Calu3 (cell line): ENCODE results near the gene GRIK3. TPM values are rescaled to one million over a fixed set of nuclear protein-coding genes. Genes with fewer than 3 reads are reported as not detected.

Experiments used
- BruUV-seq: library from RNA; stranded (reverse); fragments of 400-500 nt; replicated peaks from 2 replicates; lab custom pipeline; 2021; lab: Mats Ljungman, UMichigan
- CTCF ChIA-PET: fragments of 300-600 bp; sonication (Branson Sonifier 250); formaldehyde crosslinking; loops from one replicate; lab custom pipeline; 2022; ENCODE audit warnings: antibody characterized with exemption; lab: Charles Lee
- DNase-seq: peaks from one replicate; pipeline ENCODE4 v3.0.0; 2022
- H3K27ac Mint-ChIP-seq: one replicate; pipeline ENCODE4 v1.8.0; 2022; ENCODE audit warnings: mixed read lengths; ENCODE audit not compliant: unreplicated experiment
- H3K27me3 Mint-ChIP-seq: one replicate; pipeline ENCODE4 v1.8.0; 2022; ENCODE audit warnings: mixed read lengths; ENCODE audit not compliant: unreplicated experiment
- H3K36me3 Mint-ChIP-seq: one replicate; pipeline ENCODE4 v1.8.0; 2022; ENCODE audit warnings: mild to moderate bottlenecking, moderate library complexity, mixed read lengths; ENCODE audit not compliant: insufficient read depth, unreplicated experiment
- H3K4me1 Mint-ChIP-seq: one replicate; pipeline ENCODE4 v1.8.0; 2022; ENCODE audit warnings: mild to moderate bottlenecking, low read depth, mixed read lengths; ENCODE audit not compliant: unreplicated experiment
- H3K4me3 Mint-ChIP-seq: one replicate; pipeline ENCODE4 v1.8.0; 2022; ENCODE audit warnings: mild to moderate bottlenecking, low read depth, moderate library complexity, mixed read lengths; ENCODE audit not compliant: unreplicated experiment
- H3K9me3 Mint-ChIP-seq: one replicate; pipeline ENCODE4 v1.8.0; 2022; ENCODE audit warnings: low read depth, mixed read lengths; ENCODE audit not compliant: unreplicated experiment
- intact Hi-C: fragments of 100-400 bp; cut with micrococcal nuclease; formaldehyde crosslinking; loops from one replicate; pipeline ENCODE4 v1.10.0; 2022; ENCODE audit not compliant: unreplicated experiment
- total RNA-seq: library from RNA; stranded (reverse); gene quantifications from 2 replicates; pipeline ENCODE4 v1.2.3, GENCODE V29; 2022
- TF ChIP-seq, protein P1 (sequence below): fragments of 200-600 bp; IDR thresholded peaks from one replicate; pipeline ENCODE4 v1.8.0; 2022; ENCODE audit warnings: antibody characterized with exemption; ENCODE audit not compliant: unreplicated experiment

Gene GRIK3
- total RNA-seq, 1 experiment from 2014 or later = not detected

DNA sequence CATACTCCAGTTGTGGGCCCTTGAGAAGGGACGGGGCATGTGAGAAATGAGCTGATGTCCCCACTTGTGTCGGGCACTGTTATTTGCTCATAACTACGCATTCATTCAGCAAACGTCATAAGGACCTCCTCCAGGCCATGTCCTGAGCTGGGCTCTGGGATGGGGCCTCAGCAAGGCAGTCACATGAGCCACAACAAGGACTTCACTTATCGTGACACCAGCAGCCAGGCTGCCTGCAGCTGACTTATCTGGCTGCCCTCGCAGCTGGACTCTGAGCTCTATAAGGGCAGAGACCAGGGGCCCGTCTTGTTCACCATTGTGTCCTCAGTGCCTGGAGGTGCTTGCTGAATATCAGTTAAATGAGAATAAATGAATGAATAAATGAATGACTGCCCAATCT, 37.5 kb upstream of the GRIK3 start:
- Mint-ChIP-seq H3K36me3 (no peaks in the 10 kb centered on the region), H3K9me3 (no peaks in the 10 kb centered on the region), H3K27me3 (peaks cover 100% of the 10 kb centered on the region), H3K27ac (no peak overlapping the region), H3K4me3 (no peak overlapping the region), H3K4me1 (no peaks in the 10 kb centered on the region)
- no TSS peak for BruUV-seq
- TF ChIP-seq, protein P1, sequence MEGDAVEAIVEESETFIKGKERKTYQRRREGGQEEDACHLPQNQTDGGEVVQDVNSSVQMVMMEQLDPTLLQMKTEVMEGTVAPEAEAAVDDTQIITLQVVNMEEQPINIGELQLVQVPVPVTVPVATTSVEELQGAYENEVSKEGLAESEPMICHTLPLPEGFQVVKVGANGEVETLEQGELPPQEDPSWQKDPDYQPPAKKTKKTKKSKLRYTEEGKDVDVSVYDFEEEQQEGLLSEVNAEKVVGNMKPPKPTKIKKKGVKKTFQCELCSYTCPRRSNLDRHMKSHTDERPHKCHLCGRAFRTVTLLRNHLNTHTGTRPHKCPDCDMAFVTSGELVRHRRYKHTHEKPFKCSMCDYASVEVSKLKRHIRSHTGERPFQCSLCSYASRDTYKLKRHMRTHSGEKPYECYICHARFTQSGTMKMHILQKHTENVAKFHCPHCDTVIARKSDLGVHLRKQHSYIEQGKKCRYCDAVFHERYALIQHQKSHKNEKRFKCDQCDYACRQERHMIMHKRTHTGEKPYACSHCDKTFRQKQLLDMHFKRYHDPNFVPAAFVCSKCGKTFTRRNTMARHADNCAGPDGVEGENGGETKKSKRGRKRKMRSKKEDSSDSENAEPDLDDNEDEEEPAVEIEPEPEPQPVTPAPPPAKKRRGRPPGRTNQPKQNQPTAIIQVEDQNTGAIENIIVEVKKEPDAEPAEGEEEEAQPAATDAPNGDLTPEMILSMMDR = no peak
- intact Hi-C loops = no loop called here
- DNase-seq = no peak
- CTCF ChIA-PET = no interaction called here

DNA sequence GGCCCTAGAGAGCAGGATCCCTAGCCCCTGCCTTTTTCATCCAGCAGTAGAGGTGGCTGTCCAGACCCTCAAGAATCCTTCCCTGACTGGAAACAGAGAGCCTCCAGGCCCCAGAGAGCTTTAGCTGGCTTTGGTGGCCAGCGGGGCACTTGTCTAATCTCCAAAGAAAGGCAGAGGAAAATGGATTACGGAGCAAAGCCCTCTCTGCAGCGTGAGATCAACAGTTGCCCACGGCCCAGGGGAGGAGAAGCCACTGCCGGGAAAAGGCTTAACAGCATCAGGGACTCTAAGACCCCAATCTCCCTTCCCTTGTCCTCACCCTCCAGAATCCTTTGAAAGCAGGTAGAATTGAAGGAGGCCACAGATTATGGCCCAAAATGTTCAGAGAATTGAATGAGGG, 35.8 kb upstream of the GRIK3 start:
- H3K9me3 Mint-ChIP-seq = no peaks in the 10 kb centered on the region
- no peak for DNase-seq
- CTCF ChIA-PET = no interaction called here
- intact Hi-C loops = no loop called here
- no peaks in the 10 kb centered on the region for H3K36me3 Mint-ChIP-seq
- TF ChIP-seq, protein P1 = no peak
- BruUV-seq = no TSS peak
- H3K4me3 Mint-ChIP-seq = no peak overlapping the region
- peaks cover 100% of the 10 kb centered on the region for H3K27me3 Mint-ChIP-seq
- no peaks in the 10 kb centered on the region for H3K4me1 Mint-ChIP-seq
- H3K27ac Mint-ChIP-seq = no peak overlapping the region

DNA sequence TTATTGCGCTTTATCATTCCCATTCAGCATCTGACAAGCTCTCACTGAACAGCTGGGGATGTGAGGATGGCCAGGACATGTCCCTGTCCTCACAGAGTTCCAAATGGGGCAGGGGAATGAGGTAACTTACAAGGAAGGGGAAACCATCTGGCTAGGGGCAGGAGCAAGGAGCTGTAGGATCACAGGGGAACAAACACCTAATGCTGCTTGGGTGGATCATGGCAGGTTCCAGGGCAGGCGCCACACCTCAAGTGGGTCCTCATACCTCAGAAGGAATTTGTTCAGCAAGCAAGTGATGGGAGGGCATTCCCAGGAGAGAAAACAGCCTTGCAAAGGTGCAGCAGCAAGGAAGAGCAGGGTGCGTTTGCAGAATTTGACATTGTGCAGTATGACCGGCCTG, 35.1 kb upstream of the GRIK3 start:
- Mint-ChIP-seq H3K36me3 (no peaks in the 10 kb centered on the region), H3K9me3 (no peaks in the 10 kb centered on the region), H3K4me1 (no peaks in the 10 kb centered on the region), H3K4me3 (no peak overlapping the region), H3K27ac (no peak overlapping the region), H3K27me3 (peaks cover 100% of the 10 kb centered on the region)
- TF ChIP-seq, protein P1 = no peak
- intact Hi-C loops = no loop called here
- BruUV-seq = no TSS peak
- CTCF ChIA-PET = no interaction called here
- DNase-seq = no peak

DNA sequence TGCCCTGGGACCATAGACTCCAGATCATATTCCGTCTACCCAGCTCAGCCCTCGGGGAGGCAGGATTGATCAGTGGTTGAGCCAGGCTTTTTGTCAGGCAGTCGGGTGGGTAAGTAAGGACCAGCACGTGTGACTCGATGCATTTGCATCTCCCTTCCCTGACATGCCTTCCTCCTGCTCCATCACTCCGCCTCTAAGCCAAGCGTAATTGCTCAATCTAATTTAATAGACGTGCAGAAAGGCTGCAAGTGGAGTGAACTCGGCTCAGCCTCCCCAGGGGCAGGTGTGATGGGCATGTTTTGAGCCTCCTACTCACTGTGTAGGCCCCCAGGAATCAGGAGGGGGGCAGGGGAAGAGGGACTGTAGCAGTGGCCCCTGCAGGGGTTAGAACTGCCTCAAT, 34.6 kb upstream of the GRIK3 start:
- intact Hi-C loops = no loop called here
- no peak for DNase-seq
- no TSS peak for BruUV-seq
- no peaks in the 10 kb centered on the region for H3K4me1 Mint-ChIP-seq
- no peak overlapping the region for H3K27ac Mint-ChIP-seq
- no peaks in the 10 kb centered on the region for H3K9me3 Mint-ChIP-seq
- H3K27me3 Mint-ChIP-seq = peaks cover 100% of the 10 kb centered on the region
- H3K4me3 Mint-ChIP-seq = no peak overlapping the region
- TF ChIP-seq, protein P1 = no peak
- no peaks in the 10 kb centered on the region for H3K36me3 Mint-ChIP-seq
- CTCF ChIA-PET = no interaction called here
